Activated CD8-positive, alpha-beta memory T cell treated with anti-CD3 and anti-CD28 coated beads, Interleukin-2, amount 50 U/mL, for 24 hours (primary cell): ENCODE data around the gene FHAD1.
A peak's percentile ranks its signal among the peaks of the same experiment; 100 is the strongest.

Experiments used
- DNase-seq: peaks from one replicate; pipeline ENCODE4 v3.0.0-alpha.2; 2020; ENCODE audit errors: extremely low read depth

The FHAD1 gene

GRCh38 chr1:15399710-15400109 is 152.7 kb downstream of the FHAD1 start:
- no peak for DNase-seq

GRCh38 chr1:15400627-15401026 is 153.6 kb downstream of the FHAD1 start:
- DNase-seq = no peak

- DNase-seq = no peak
Observed at GRCh38 chr1:15401391-15402055, 154.5 kb downstream of the FHAD1 start.

DNA sequence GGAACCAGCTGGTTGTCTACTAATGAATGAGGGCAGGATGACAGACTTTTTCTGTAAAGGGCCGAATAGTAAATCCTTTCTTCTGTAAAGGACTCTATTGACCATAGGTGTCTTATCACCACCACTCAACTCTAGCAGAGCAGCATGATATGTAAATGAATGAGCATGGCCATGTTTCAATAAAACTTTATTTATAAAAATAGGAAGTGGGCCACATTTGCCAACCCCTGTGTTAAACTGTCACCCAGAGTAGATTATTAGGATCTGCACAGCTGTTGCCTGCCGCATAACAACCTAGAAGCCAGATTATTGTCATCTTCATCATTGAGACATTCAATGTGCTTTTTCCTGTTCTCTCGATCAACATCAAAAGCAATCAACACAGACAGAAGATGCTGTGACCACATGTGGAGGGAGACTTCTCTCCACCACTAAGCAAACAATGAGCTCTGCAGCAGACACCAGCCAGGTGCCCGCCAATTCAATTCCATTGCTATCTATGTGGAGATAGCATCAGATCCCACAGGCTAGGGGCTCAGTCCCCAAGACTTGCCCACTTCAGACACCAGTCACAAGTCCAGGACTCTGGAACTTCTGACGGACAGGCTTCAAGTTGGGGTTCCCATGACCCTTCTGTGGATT is 155.9 kb downstream of the FHAD1 start:
- no peak for DNase-seq

GRCh38 chr1:15403962-15404580 is 157.0 kb downstream of the FHAD1 start:
- no peak for DNase-seq

DNA sequence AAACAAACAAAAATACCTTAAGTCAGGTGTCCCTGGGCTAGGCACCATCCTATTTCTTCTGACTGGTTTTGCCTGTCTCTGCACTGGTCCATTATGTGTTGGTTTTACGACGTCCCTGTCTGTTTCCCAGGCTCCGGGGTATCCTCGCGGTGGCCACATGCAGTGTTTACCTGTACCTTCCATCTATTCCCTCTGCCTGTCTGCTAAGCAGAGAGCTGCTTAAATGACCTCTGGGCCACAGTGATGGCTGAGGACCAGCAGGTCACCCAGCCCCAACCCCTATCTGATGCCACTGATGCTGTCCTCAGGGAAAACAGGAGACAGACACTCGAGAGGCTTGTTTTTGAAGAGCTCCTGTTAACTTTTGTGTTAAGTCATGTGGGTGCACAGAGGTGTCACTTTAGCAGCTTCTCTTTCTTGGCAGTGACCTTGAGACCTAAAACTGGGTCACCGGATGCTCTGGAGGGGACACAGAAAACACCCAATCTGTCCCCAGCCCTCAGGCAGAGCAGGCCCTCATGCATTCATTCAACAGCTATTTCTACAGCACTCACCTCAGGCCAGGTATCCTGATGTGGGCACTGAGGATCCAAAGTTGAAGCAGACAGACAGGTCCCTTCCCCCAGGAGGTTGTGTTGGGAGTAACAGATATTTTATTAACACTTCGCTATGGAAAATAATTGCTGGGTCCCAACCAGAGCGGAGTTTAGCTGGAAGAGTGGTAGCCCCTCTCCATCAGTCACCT is 158.3 kb downstream of the FHAD1 start:
- no peak for DNase-seq

GRCh38 chr1:15406614-15407559 is 159.9 kb downstream of the FHAD1 start:
- no peak for DNase-seq

DNA sequence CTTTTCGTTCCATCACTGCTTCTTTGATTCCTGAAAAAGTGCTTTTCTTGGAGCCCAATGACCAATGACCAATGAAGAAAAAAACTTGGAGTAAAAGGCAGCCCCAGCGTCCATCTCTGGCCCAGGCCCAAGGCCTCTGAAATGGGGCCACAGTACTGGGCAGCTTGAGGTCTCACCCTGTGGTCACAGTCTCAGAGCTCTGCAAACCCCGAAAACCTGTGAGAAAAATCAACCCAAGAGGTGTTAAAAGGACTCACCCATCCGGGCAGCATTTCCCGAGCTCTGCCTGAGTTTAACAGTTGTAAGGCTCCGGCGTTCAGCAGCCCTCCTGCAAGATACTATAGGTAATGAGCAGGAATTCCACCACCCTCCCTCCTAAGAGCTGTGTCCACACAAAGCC is 160.6 kb downstream of the FHAD1 start:
- DNase-seq = no peak

- DNase-seq = no peak
Observed at GRCh38 chr1:15408890-15409387, 161.9 kb downstream of the FHAD1 start.

DNA sequence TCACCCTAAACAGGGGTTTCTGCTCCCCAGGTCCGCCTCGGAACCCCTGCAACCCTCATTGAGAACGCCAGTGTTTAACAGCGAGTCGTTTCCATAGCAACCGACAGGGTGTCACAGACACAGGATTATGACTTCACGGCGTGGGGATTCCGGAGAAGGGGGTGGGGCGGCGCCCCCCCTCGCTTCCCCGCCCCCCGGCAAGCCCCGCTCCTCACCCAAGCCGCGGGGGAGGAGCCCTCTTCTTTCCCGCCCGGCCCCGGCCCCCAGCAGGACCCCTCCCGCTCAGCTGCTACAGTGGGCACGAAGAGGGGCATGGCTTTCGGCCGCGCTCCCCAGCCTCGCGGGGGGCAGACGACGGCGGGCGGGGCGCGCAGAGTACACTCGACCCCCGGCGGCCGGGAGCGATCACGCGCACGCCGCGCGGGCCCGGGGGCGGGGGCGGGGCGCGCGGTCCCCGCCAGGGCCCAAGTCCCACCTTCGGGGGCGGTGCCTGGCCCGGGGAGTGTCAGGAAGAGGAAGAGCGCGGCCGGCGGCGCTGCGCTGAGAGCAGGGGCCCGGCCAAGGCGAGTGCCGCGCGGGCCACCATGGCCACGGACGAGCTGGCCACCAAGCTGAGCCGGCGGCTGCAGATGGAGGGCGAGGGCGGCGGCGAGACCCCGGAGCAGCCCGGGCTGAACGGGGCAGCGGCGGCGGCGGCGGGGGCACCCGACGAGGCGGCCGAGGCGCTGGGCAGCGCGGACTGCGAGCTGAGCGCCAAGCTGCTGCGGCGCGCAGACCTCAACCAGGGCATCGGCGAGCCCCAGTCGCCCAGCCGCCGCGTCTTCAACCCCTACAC is 162.6 kb downstream of the FHAD1 start, which contains the start of gene EFHD2:
EFHD2 (plus strand) TSS at position 501 of the 835 bp plus-strand sequence; CDS start at position 585, 84 bp downstream.
- peak; percentile 60 for DNase-seq

- no peak for DNase-seq
Observed at GRCh38 chr1:15410223-15410883, 163.3 kb downstream of the FHAD1 start.

DNA sequence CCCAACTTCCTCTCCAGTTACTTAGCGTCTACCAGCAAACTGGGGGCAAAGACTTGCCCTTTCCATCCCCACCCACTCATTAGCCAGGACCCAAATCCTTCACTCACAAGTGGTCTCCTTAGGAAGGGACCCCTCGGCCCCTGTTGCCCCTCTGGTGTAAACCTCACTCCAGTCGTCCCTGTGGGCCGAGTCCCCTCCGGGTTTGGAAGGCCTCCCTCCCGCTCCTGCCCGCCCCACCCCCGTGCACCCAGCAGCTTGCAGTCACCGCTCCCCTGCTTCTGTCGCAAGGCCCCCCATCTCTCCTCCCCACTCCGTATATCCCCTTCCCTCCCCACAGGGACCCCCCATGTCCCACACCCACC is 163.8 kb downstream of the FHAD1 start:
- DNase-seq = no peak

GRCh38 chr1:15411593-15412137 is 164.6 kb downstream of the FHAD1 start:
- no peak for DNase-seq

DNA sequence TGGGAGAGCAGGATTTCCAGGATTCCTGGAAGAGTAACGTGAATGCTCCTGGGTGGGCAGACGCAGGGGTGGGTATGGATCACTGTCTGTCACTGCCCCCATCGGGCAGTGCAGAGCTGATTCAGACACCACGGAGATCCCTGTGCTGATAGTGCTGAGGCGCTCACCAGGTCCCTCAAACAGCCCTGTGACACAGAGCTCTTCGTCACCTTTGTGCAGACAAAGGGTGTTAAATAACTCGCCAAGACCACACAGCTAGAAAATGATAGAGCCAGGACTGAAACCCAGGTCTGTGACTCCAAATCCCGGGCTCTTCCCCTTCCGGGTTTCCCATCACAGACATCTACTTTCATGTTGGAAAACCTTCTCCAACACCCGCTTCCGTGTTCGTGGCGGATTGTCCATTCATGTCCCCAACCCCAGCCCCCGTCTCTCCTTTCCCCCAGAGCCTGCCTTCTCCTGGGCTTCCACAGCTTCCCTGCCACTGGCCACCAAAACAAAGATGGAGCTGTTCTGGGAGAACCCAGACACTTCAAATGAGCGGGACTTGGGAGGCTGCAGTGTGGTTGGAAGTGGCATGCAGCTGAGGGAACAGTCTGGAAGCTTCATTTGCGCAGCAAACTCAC is 165.3 kb downstream of the FHAD1 start:
- DNase-seq = peak; percentile 34

- no peak for DNase-seq
Observed at GRCh38 chr1:15412843-15413242, 165.8 kb downstream of the FHAD1 start.

DNA sequence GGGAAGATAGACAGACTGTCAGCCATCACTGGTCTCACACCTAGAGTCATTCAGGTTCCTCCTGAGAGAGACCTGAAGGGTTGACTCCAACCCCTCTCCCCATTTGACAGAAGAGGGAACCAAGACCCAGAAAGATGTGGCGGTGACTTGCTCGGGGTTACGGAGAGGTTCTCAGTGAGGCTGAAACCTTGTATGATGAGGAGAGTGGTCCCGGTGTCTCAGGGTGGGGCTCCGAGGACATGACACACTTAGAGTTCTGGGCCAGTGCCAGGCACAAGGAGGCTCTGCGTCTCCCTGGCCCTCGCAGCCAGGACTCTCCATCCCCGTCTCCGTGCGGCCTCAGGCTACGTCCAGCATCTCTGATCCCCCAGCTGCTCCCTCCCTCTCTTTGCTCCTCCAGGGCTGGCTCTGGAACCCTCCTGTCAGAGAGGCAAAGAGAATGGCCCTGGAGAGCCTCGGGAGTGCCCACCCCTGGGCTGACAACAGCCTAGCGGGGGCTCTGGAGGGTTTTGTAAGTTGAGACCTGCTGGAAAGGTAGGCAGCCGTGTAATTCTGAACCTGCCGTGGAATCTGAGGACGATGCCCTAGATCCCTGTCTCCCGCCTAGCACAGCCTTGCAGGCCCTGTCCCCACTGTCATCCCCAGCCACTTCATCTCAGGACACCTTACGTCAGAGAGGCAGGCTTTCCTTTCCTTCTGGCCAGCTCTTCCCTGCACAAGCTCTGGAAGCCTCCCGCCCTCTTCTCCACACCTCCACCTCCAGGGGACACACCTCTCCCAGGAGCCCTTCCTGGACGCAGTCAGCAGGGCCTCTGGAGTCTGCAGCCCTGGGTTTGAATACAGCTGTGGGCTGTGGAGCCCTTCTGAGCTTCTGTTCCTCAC is 166.8 kb downstream of the FHAD1 start:
- DNase-seq = no peak

- DNase-seq = no peak
Observed at GRCh38 chr1:15414445-15414983, 167.5 kb downstream of the FHAD1 start.
